K562 (cell line): ENCODE data around the gene RNF26. TPM values are rescaled to one million over a fixed set of nuclear protein-coding genes. Genes with fewer than 3 reads are reported as not detected.

Experiments used
- ATAC-seq: fragments of 200-7000 bp; cut with Tn5 transposase; 3 replicates; pipeline ENCODE4 v1.9.1; 2020; ENCODE audit warnings: moderate library complexity
- BruUV-seq: library from RNA; stranded (reverse); fragments of 400-500 nt; replicated peaks from 2 replicates; lab custom pipeline; 2021; lab: Mats Ljungman, UMichigan
- CTCF ChIA-PET: fragments of 300-600 bp; formaldehyde crosslinking; extraction: SDS; loops from one replicate; lab custom pipeline; 2021; ENCODE audit warnings: low intra/inter-chr PET ratio; lab: Yijun Ruan, JAX
- POLR2A ChIA-PET: fragments of 300-600, 350-650 bp; sonication (Branson Sonifier 250); formaldehyde crosslinking; extraction: SDS; loops from one replicate; lab custom pipeline; 2021; ENCODE audit warnings: antibody characterized with exemption, inconsistent platforms; lab: Yijun Ruan, JAX
- DNase-seq, 4 experiments: peaks; one replicate each; pipeline versions ENCODE4 v3.0.0 to v3.0.0-alpha.2; 2011 to 2018; ENCODE audit warnings: low spot score in 3 of 4, mixed read lengths in 3 of 4; ENCODE audit errors: extremely low read depth in 1 of 4
- FAIRE-seq: peaks from 2 replicates; lab custom pipeline; 2011; peaks lifted over from hg19 to GRCh38; lab: Jason Lieb, UNC
- H2AFZ ChIP-seq: 2 replicates; pipeline ENCODE4 v1.6.0; 2011; ENCODE audit warnings: low read depth, low read length, control low read depth, inconsistent platforms
- H3K27ac ChIP-seq: fragments of 200-600 bp; 3 replicates; pipeline ENCODE4 v1.8.0; 2011; ENCODE audit warnings: low read depth, mild to moderate bottlenecking, control low read depth, inconsistent platforms, low read length, moderate library complexity, mixed read lengths; ENCODE audit errors: extremely low read depth
- H3K27me3 ChIP-seq, 2 experiments: fragments of 300-600 bp in 1 of 2; 2 replicates in 1 of 2; 3 replicates in 1 of 2; pipeline versions ENCODE4 v1.6.0 to v1.8.0; 2011; ENCODE audit warnings: inconsistent platforms in 2 of 2, low read length in 2 of 2, mild to moderate bottlenecking in 1 of 2, mixed read lengths in 1 of 2, moderate library complexity in 1 of 2; ENCODE audit not compliant: control insufficient read depth in 2 of 2, insufficient read depth in 2 of 2
- H3K36me3 ChIP-seq: fragments of 300-600 bp; 3 replicates; pipeline ENCODE4 v1.8.0; 2011; ENCODE audit warnings: mild to moderate bottlenecking, low read length, inconsistent platforms; ENCODE audit not compliant: control insufficient read depth, insufficient read depth
- H3K4me1 ChIP-seq, 2 experiments: fragments of 200-600 bp in 1 of 2; replicated peaks in 1 of 2; 2 replicates in 1 of 2; 3 replicates in 1 of 2; pipeline versions ENCODE4 v1.5.1 to v1.8.0; 2011; ENCODE audit warnings: inconsistent platforms in 2 of 2, low read length in 2 of 2, mild to moderate bottlenecking in 1 of 2, mixed read lengths in 1 of 2, moderate library complexity in 1 of 2; ENCODE audit not compliant: control insufficient read depth in 2 of 2, insufficient read depth in 2 of 2
- H3K4me2 ChIP-seq: 2 replicates; pipeline ENCODE4 v1.6.1; 2011; ENCODE audit warnings: low read length, control low read depth, inconsistent platforms, mixed read lengths; ENCODE audit not compliant: insufficient read depth
- H3K4me3 ChIP-seq: fragments of 200-600 bp; sonication (generic), shearing (Covaris generic); 2 replicates; pipeline ENCODE4 v1.5.1; 2016; ENCODE audit warnings: control low read depth, inconsistent platforms
- H3K79me2 ChIP-seq: fragments of 200-600 bp; 3 replicates; pipeline ENCODE4 v1.8.0; 2011; ENCODE audit warnings: low read length, inconsistent platforms; ENCODE audit not compliant: control insufficient read depth, insufficient read depth
- H3K9ac ChIP-seq, 2 experiments: 2 replicates each; pipeline versions ENCODE4 v1.6.0 to v1.6.1; 2011; ENCODE audit warnings: low read depth in 2 of 2, low read length in 2 of 2, control low read depth in 1 of 2, inconsistent platforms in 1 of 2, mild to moderate bottlenecking in 1 of 2, mixed read lengths in 1 of 2; ENCODE audit not compliant: insufficient read depth in 1 of 2
- H3K9me1 ChIP-seq: one replicate; pipeline ENCODE4 v1.6.0; 2011; ENCODE audit warnings: inconsistent platforms, mild to moderate bottlenecking, low read length, moderate library complexity; ENCODE audit not compliant: control insufficient read depth, insufficient read depth
- H3K9me3 ChIP-seq: replicated peaks from 2 replicates; pipeline ENCODE4 v1.5.1; 2011; ENCODE audit warnings: low read depth, low read length, inconsistent platforms; ENCODE audit not compliant: control insufficient read depth, insufficient read depth
- H4K20me1 ChIP-seq: replicated peaks from 2 replicates; pipeline ENCODE4 v1.6.1; 2011; ENCODE audit warnings: low read length, inconsistent platforms, mixed read lengths; ENCODE audit not compliant: control insufficient read depth, insufficient read depth
- ESRRA ChIP-seq: fragments of 450-650 bp; IDR thresholded peaks from 2 replicates; pipeline ENCODE4 v1.6.1; 2014; ENCODE audit warnings: low read depth, mild to moderate bottlenecking, moderate library complexity, borderline replicate concordance
- HEY1 ChIP-seq: fragments of 250-450 bp; sonication (Bioruptor Pico); IDR thresholded peaks from 2 replicates; pipeline ENCODE4 v1.5.0; 2020; ENCODE audit warnings: mild to moderate bottlenecking, moderate library complexity, borderline replicate concordance
- POLR2G ChIP-seq: fragments of 200-400 bp; formaldehyde crosslinking; IDR thresholded peaks from 2 replicates; pipeline ENCODE4 v1.6.1; 2017; ENCODE audit warnings: low read depth, mild to moderate bottlenecking, antibody characterized with exemption, low read length, moderate library complexity
- TCF3 ChIP-seq: sonication (generic); formaldehyde crosslinking; IDR thresholded peaks from 2 replicates; pipeline ENCODE4 v1.4.0; 2020; ENCODE audit warnings: mild to moderate bottlenecking, missing genetic modification reagents
- ZBED1 ChIP-seq: IDR thresholded peaks from 2 replicates; pipeline ENCODE4 v1.6.1; 2014
- ZNF41 ChIP-seq: fragments of 250-450 bp; sonication (Bioruptor Pico); conservative IDR thresholded peaks from 2 replicates; pipeline ENCODE4 v1.4.0; 2020; ENCODE audit warnings: mild to moderate bottlenecking
- ZNF778 ChIP-seq: fragments of 450-650 bp; formaldehyde crosslinking; IDR thresholded peaks from 2 replicates; pipeline ENCODE4 v1.4.0; 2020; ENCODE audit warnings: mild to moderate bottlenecking, moderate library complexity
- WGBS: fragments of 100-300 bp; shearing (Covaris generic); methylation state at CpG from one replicate; pipeline ENCODE4 v1.1.6; 2016; ENCODE audit warnings: low coverage, mixed read lengths; ENCODE audit not compliant: insufficient coverage; ENCODE audit errors: missing lambda C conversion rate; 5-methylcytosine and 5-hydroxymethylcytosine counted together
- in situ Hi-C: fragments of 300-500 bp; cut with MboI; formaldehyde crosslinking; loops from 4 replicates; pipeline ENCODE4 v1.15.0; 2018; ENCODE audit warnings: inconsistent platforms, mixed read lengths
- intact Hi-C: fragments of 100-400 bp; cut with micrococcal nuclease; formaldehyde crosslinking; loops from 2 replicates; pipeline ENCODE4 v1.14.2; 2022
- polyA plus RNA-seq, 8 experiments: library from polyadenylated mRNA; depleted of rRNA in 4 of 8; stranded (reverse) in 5 of 8; unstranded in 3 of 8; fragments of >200 nt; fragmentation: Nextera tagmentation in 2 of 8; fragmentation: Illumina TruSeq in 1 of 8; extraction: Ambion mirVana in 2 of 8; extraction: Trizol in 1 of 8; gene quantifications; 2 replicates each; pipeline versions ENCODE4 v1.2.1 to v1.2.3, GENCODE V29; 2011 to 2014; ENCODE audit warnings: inconsistent platforms in 1 of 8, missing spikeins in 1 of 8
- total RNA-seq, 7 experiments: library from RNA; depleted of rRNA in 6 of 7; stranded (reverse); fragments of >200 nt in 6 of 7; fragmentation: Illumina TruSeq in 2 of 7; extraction: Trizol in 2 of 7; gene quantifications; 2 replicates each; pipeline versions ENCODE4 v1.2.1 to v1.2.3, GENCODE V29; 2011 to 2021; ENCODE audit warnings: low replicate concordance in 1 of 7
- TF ChIP-seq, protein P1 (sequence below), 2 experiments: fragments of 450-650 bp in 1 of 2; IDR thresholded peaks; 2 replicates each; pipeline ENCODE4 v1.6.1; 2011 to 2017; ENCODE audit warnings: low read depth in 2 of 2, antibody characterized with exemption in 1 of 2, borderline replicate concordance in 1 of 2, low read length in 1 of 2, mild to moderate bottlenecking in 1 of 2, mixed read lengths in 1 of 2; ENCODE audit not compliant: control insufficient read depth in 1 of 2
- TF ChIP-seq, protein P2 (sequence below): fragments of 250-450 bp; sonication (Bioruptor Pico); IDR thresholded peaks from 2 replicates; pipeline ENCODE4 v1.5.0; 2022; ENCODE audit warnings: mild to moderate bottlenecking

RNF26 gene
- total and polyA plus RNA-seq, 9 of the 15 experiments (the other 6 are each of a cell fraction or from before 2014, with no cell fraction given) = 5.3 to 53.6 (median 12.7) TPM

DNA sequence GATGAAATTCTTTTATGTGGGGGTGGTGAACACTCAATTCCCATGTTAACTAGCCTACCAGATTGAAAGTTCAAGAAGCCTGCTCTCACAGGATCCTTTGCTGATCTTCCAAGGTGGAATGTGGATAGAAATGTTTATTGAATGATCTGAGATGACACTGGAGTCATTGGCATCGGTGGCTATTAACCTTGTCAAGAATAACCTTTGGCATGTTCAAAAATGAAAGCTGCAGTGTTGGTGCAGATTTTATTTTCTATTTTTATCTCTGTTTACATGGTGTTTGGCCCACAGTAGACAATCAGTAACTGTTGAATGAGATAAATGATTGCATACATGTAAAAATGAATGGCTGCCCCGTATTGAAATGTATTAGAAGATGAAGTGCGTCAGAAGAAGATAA lies 36.4 kb upstream of the RNF26 start:
- no peak overlapping the region for H3K4me3 ChIP-seq
- H3K9ac ChIP-seq = no peak overlapping the region
- intact Hi-C loops (no loop called here), in situ Hi-C loops (no loop called here)
- no TSS peak for BruUV-seq
- no peaks in the 10 kb centered on the region for H3K27me3 ChIP-seq
- H3K79me2 ChIP-seq = no peaks in the 10 kb centered on the region
- H3K36me3 ChIP-seq = peaks cover 62% of the 10 kb centered on the region; the same call in 2 of the 3 replicates
- 70% methylated on average over 3 of the region's 3 CpGs for WGBS
- H3K27ac ChIP-seq = no peak overlapping the region
- FAIRE-seq (no peak), ATAC-seq (no peak), DNase-seq (no peak)
- no peaks in the 10 kb centered on the region for H3K9me3 ChIP-seq
- TF ChIP-seq ZNF41 (CRISPR knock-in tag) (no peak), POLR2G (no peak)
- no peak overlapping the region for H3K4me2 ChIP-seq
- ChIA-PET POLR2A (interaction anchor here (0.6 kb wide), 1 partner anchor 17 kb away, joined by 3 read pairs; no protein-coding TSS in a partner anchor), CTCF (no interaction called here)
- H2AFZ ChIP-seq = no peak overlapping the region
- no peaks in the 10 kb centered on the region for H3K4me1 ChIP-seq
- no peaks in the 10 kb centered on the region for H4K20me1 ChIP-seq
- no peaks in the 10 kb centered on the region for H3K9me1 ChIP-seq

DNA sequence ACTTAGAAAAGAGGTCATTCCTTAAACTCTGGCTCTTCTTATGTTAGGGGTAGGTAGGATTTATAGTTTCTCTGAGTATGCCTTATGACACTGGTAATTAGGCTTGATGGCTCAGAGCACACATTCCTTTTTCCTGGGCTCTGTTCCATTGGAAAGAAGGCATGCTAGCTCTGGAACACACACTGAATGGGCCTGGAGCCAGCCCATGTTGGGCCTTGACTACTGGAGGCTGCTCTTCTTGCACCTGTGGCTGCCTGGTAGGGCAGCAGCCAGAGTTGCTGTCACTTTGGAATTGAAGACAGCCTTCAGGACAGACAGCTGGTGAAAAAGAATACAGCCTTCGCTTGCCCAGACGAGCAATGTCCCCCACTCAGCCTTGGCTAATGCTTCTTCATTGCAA lies 35.6 kb upstream of the RNF26 start:
- FAIRE-seq = no peak
- POLR2A ChIA-PET = no interaction called here
- TF ChIP-seq ZNF778 (CRISPR knock-in tag) (no peak), ZBED1 (no peak), HEY1 (CRISPR knock-in tag) (no peak), ESRRA (no peak), TCF3 (CRISPR knock-in tag) (no peak)
- TF ChIP-seq, protein P1, sequence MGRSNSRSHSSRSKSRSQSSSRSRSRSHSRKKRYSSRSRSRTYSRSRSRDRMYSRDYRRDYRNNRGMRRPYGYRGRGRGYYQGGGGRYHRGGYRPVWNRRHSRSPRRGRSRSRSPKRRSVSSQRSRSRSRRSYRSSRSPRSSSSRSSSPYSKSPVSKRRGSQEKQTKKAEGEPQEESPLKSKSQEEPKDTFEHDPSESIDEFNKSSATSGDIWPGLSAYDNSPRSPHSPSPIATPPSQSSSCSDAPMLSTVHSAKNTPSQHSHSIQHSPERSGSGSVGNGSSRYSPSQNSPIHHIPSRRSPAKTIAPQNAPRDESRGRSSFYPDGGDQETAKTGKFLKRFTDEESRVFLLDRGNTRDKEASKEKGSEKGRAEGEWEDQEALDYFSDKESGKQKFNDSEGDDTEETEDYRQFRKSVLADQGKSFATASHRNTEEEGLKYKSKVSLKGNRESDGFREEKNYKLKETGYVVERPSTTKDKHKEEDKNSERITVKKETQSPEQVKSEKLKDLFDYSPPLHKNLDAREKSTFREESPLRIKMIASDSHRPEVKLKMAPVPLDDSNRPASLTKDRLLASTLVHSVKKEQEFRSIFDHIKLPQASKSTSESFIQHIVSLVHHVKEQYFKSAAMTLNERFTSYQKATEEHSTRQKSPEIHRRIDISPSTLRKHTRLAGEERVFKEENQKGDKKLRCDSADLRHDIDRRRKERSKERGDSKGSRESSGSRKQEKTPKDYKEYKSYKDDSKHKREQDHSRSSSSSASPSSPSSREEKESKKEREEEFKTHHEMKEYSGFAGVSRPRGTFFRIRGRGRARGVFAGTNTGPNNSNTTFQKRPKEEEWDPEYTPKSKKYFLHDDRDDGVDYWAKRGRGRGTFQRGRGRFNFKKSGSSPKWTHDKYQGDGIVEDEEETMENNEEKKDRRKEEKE (IDR thresholded peaks at IDR 0.05; ENCODE audit: borderline replicate concordance in 1 of 2, control insufficient read depth in 1 of 2, low read depth in 2 of 2, low read length in 1 of 2) = no peak
- TF ChIP-seq, protein P2, sequence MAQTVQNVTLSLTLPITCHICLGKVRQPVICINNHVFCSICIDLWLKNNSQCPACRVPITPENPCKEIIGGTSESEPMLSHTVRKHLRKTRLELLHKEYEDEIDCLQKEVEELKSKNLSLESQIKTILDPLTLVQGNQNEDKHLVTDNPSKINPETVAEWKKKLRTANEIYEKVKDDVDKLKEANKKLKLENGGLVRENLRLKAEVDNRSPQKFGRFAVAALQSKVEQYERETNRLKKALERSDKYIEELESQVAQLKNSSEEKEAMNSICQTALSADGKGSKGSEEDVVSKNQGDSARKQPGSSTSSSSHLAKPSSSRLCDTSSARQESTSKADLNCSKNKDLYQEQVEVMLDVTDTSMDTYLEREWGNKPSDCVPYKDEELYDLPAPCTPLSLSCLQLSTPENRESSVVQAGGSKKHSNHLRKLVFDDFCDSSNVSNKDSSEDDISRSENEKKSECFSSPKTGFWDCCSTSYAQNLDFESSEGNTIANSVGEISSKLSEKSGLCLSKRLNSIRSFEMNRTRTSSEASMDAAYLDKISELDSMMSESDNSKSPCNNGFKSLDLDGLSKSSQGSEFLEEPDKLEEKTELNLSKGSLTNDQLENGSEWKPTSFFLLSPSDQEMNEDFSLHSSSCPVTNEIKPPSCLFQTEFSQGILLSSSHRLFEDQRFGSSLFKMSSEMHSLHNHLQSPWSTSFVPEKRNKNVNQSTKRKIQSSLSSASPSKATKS (CRISPR knock-in tag) = no peak

More for the DNA sequence above, 35.6 kb upstream of the RNF26 start:
- H3K9ac ChIP-seq = no peak overlapping the region
- no peak overlapping the region for H2AFZ ChIP-seq
- ATAC-seq = no peak
- no peaks in the 10 kb centered on the region for H3K9me3 ChIP-seq
- H3K27ac ChIP-seq = no peak overlapping the region
- no peak overlapping the region for H3K4me3 ChIP-seq
- no peak overlapping the region for H3K4me2 ChIP-seq
- intact Hi-C loops (no loop called here), in situ Hi-C loops (no loop called here)
- no peaks in the 10 kb centered on the region for H3K4me1 ChIP-seq
- 78% methylated on average over 1 of the region's 2 CpGs for WGBS
- H3K79me2 ChIP-seq = no peaks in the 10 kb centered on the region
- H4K20me1 ChIP-seq = no peaks in the 10 kb centered on the region
- no peak for DNase-seq
- H3K27me3 ChIP-seq = no peaks in the 10 kb centered on the region
- BruUV-seq = no TSS peak
- peaks cover 70% of the 10 kb centered on the region for H3K36me3 ChIP-seq
- CTCF ChIA-PET = no interaction called here
- no peaks in the 10 kb centered on the region for H3K9me1 ChIP-seq
